OCI-LY1 (cell line): ENCODE data around the gene C1QL2.

Experiments used
- H2AFZ ChIP-seq: fragments of 200-600 bp; sonication (generic), shearing (Covaris generic); 2 replicates; pipeline ENCODE4 v1.6.0; 2014; ENCODE audit warnings: antibody characterized with exemption, mild to moderate bottlenecking, low read length
- H3F3A ChIP-seq: fragments of 200-600 bp; sonication (generic), shearing (Covaris generic); 2 replicates; pipeline ENCODE4 v1.6.0; 2014; ENCODE audit warnings: mild to moderate bottlenecking, antibody characterized with exemption, low read length, moderate library complexity; ENCODE audit not compliant: insufficient read depth
- H3K27ac ChIP-seq: fragments of 200-600 bp; sonication (generic); 2 replicates; pipeline ENCODE4 v1.5.1; 2014; ENCODE audit warnings: low read length, mixed run types, mild to moderate bottlenecking, low read depth; ENCODE audit not compliant: poor library complexity, severe bottlenecking
- H3K27me3 ChIP-seq: fragments of 200-600 bp; sonication (generic); 2 replicates; pipeline ENCODE4 v1.6.0; 2014; ENCODE audit warnings: antibody characterized with exemption, mild to moderate bottlenecking, low read length, moderate library complexity; ENCODE audit not compliant: insufficient read depth
- H3K36me3 ChIP-seq: fragments of 200-600 bp; sonication (generic); 2 replicates; pipeline ENCODE4 v1.6.1; 2014; ENCODE audit warnings: mild to moderate bottlenecking, antibody characterized with exemption, low read length, moderate library complexity, mixed read lengths; ENCODE audit not compliant: insufficient read depth
- H3K4me1 ChIP-seq: fragments of 200-600 bp; sonication (generic); 2 replicates; pipeline ENCODE4 v1.5.1; 2014; ENCODE audit warnings: mild to moderate bottlenecking, low read length, moderate library complexity; ENCODE audit not compliant: insufficient read depth, severe bottlenecking
- H3K4me2 ChIP-seq: fragments of 200-600 bp; sonication (generic), shearing (Covaris generic); 2 replicates; pipeline ENCODE4 v1.6.1; 2014; ENCODE audit warnings: low read length
- H3K4me3 ChIP-seq: fragments of 200-600 bp; sonication (generic); 2 replicates; pipeline ENCODE4 v1.5.1; 2014; ENCODE audit warnings: low read length, low read depth, mild to moderate bottlenecking, mixed read lengths; ENCODE audit not compliant: poor library complexity, severe bottlenecking
- H3K79me2 ChIP-seq: fragments of 200-600 bp; shearing (Covaris generic); 2 replicates; pipeline ENCODE4 v1.6.1; 2016; ENCODE audit warnings: mixed run types, low read length, mixed read lengths; ENCODE audit not compliant: insufficient read depth
- H3K9ac ChIP-seq: fragments of 200-600 bp; sonication (generic), shearing (Covaris generic); 2 replicates; pipeline ENCODE4 v1.6.1; 2014; ENCODE audit warnings: mild to moderate bottlenecking, low read length, mixed read lengths
- H3K9me2 ChIP-seq: fragments of 200-600 bp; sonication (generic), shearing (Covaris generic); 2 replicates; pipeline ENCODE4 v1.6.1; 2014; ENCODE audit warnings: low read depth, mild to moderate bottlenecking, low read length, mixed read lengths
- H3K9me3 ChIP-seq: fragments of 200-600 bp; shearing (Covaris generic); 2 replicates; pipeline ENCODE4 v1.6.1; 2014; ENCODE audit warnings: low read length, mixed read lengths
- H4K20me1 ChIP-seq: fragments of 200-600 bp; sonication (generic), shearing (Covaris generic); 2 replicates; pipeline ENCODE4 v1.6.0; 2016; ENCODE audit warnings: mild to moderate bottlenecking, low read length; ENCODE audit not compliant: insufficient read depth
- CTCF ChIP-seq: fragments of 200-600 bp; sonication (generic), shearing (Covaris generic); IDR thresholded peaks from 2 replicates; pipeline ENCODE4 v1.5.1; 2017; ENCODE audit warnings: mild to moderate bottlenecking, antibody characterized with exemption, low read length, moderate library complexity, mixed read lengths
- EZH2 ChIP-seq: fragments of 200-600 bp; sonication (generic), shearing (Covaris generic); IDR thresholded peaks from 2 replicates; pipeline ENCODE4 v1.8.0; 2017; ENCODE audit warnings: borderline replicate concordance, mixed run types, mild to moderate bottlenecking, antibody characterized with exemption, low read length, moderate library complexity, mixed read lengths

The C1QL2 gene

DNA sequence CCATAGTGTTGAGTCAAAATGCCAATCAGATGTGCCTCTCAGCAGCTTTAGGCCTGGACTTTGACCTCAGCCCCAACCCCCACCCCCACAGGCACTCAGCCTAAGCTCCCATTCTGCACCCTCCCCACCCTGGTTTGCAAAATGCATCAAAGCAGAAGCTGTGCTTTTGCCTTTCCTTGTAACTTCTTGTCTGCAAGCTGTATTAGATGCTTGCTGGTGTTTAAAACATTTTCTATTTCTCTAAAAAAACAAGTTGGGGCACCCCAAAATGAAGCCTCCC, 38.5 kb upstream of the C1QL2 start:
- H2AFZ ChIP-seq = no peak overlapping the region
- H3K27ac ChIP-seq = no peak overlapping the region
- H3K79me2 ChIP-seq = no peaks in the 10 kb centered on the region
- H3K4me3 ChIP-seq = no peak overlapping the region
- TF ChIP-seq EZH2 (no peak), CTCF (no peak)
- no peaks in the 10 kb centered on the region for H3K9me3 ChIP-seq
- no peaks in the 10 kb centered on the region for H3K4me1 ChIP-seq
- no peaks in the 10 kb centered on the region for H4K20me1 ChIP-seq
- no peaks in the 10 kb centered on the region for H3K27me3 ChIP-seq
- no peaks in the 10 kb centered on the region for H3F3A ChIP-seq
- no peak overlapping the region for H3K9ac ChIP-seq
- H3K4me2 ChIP-seq = no peak overlapping the region
- no peaks in the 10 kb centered on the region for H3K36me3 ChIP-seq
- no peaks in the 10 kb centered on the region for H3K9me2 ChIP-seq

DNA sequence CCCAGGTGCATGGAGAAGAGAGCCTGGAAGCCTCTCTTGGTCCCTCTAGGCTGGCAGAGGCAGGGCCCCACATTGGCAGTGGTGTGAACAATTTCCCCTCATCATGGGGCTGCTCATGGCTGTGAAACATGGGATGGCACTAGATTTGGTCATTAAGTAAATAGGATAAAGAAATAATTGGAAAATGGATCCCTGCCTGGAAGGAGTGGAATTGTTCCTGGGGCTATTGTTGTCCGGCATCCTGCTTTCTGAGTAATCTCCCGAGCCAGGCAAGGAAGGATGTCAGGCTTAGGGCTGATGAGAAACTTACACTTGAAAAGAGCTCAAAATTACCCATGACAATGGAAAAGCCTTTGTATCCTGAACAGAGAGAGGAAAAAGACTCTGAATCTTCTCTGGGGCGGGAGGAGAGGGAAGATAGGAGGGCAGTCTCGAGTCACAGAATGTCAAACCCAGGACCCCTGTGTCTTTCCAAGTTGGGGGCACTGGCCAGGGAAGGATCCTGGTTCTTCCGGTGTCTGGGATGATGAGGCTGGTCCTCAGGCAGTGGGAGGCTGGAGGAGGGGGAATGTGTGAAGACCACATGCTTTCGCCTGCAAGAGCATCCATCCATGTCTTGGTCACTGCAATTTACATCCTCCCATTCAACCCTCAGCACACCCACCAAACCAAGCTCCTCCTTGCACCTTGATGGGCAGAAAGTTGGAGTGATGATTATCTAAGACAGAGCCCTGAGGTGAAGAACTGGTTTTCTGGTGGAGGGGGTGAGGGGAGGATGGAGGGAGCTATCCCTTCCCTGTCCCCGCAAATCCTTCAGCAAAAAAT, 38.0 kb upstream of the C1QL2 start:
- TF ChIP-seq CTCF = no peak
- no peak for TF ChIP-seq EZH2
- no peak overlapping the region for H3K4me2 ChIP-seq
- no peak overlapping the region for H3K4me3 ChIP-seq
- H4K20me1 ChIP-seq = no peaks in the 10 kb centered on the region
- H3K9me2 ChIP-seq = no peaks in the 10 kb centered on the region
- H3F3A ChIP-seq = no peaks in the 10 kb centered on the region
- no peaks in the 10 kb centered on the region for H3K9me3 ChIP-seq
- H3K27ac ChIP-seq = no peak overlapping the region
- H3K36me3 ChIP-seq = no peaks in the 10 kb centered on the region
- no peak overlapping the region for H3K9ac ChIP-seq
- H3K27me3 ChIP-seq = no peaks in the 10 kb centered on the region
- H2AFZ ChIP-seq = no peak overlapping the region
- H3K79me2 ChIP-seq = no peaks in the 10 kb centered on the region
- H3K4me1 ChIP-seq = no peaks in the 10 kb centered on the region

- no peaks in the 10 kb centered on the region for H3K9me3 ChIP-seq
- no peaks in the 10 kb centered on the region for H4K20me1 ChIP-seq
- no peaks in the 10 kb centered on the region for H3K36me3 ChIP-seq
- no peaks in the 10 kb centered on the region for H3K4me1 ChIP-seq
- H3K27me3 ChIP-seq = no peaks in the 10 kb centered on the region
- no peak overlapping the region for H3K9ac ChIP-seq
- H3K27ac ChIP-seq = no peak overlapping the region
- no peak overlapping the region for H3K4me3 ChIP-seq
- TF ChIP-seq EZH2 (no peak), CTCF (no peak)
- H3K9me2 ChIP-seq = no peaks in the 10 kb centered on the region
- no peak overlapping the region for H2AFZ ChIP-seq
- no peaks in the 10 kb centered on the region for H3K79me2 ChIP-seq
- H3F3A ChIP-seq = no peaks in the 10 kb centered on the region
- H3K4me2 ChIP-seq = no peak overlapping the region
These were observed 37.3 kb upstream of the C1QL2 start for GRCh38 chr2:119195887-119196286.
